Myocyte (in vitro differentiated cells): Measurements from ENCODE around the gene CHN2. TPM values are rescaled to one million over a fixed set of nuclear protein-coding genes. Genes with fewer than 3 reads are reported as not detected.

ENCODE experiments used
- DNase-seq: peaks from one replicate; pipeline ENCODE4 v3.0.0-alpha.2; 2012; ENCODE audit warnings: low read depth
- total RNA-seq: library from RNA; depleted of rRNA; stranded (reverse); fragments of >200 nt; gene quantifications from 2 replicates; pipeline ENCODE4 v1.2.3, GENCODE V29; 2014

The CHN2 gene
- total RNA-seq, 1 donor from 2014 or later: 3.2 TPM

DNA sequence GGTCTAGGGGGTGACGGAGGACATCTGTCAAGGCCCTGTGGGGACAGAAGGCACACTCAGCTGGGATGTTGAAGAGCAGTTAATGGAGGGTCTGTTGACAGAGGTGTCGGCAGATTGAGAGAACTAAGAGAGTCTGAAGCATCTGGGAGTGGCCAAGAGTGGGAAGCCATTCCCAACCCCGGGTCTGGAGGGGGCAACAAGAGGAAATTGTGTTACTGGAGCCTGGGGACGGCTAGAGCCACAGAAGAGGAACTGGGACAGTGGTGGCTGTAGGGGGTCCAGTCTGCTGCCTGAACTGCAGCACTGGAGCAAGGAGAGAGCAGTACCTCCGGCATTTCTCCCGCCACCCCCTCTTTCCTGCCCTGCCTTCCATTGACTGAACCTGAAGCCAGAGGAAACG lies 136.6 kb downstream of the CHN2 start:
- DNase-seq: no peak

DNA sequence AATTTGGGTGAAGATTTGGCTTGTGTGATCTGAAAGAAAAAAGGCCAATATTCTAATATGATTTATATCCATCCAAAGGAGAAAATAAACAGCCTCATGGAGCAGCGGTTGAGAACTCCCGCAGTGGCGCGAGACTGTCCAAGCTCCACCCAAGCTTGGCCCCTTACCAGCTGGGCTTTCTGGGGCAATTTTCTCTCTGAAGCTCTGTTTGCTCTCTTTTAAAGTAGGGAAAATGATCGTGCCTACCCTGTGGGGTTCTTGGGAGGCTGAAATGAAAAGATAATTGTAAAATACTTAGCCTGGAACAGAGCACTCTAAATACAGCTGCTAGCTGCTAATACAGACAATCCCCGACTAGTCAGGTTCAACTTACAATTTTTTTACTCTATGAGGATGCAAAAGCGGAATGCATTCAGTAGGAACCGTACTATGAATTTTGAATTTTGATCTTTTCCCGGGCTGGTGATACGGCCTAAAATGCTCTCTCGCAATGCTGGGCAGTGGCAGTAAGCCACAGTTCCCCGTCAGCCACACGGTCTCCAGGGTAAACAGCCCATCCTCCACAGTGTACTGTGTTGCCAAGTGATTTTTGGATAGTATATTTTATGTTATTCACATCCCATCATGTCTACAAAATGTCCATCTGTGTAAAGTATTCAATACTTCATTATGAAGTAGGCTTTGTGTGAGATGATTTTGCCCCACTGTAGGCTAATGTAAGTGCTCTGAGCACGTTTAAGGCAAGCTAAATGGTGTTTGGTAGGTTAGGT lies 137.7 kb downstream of the CHN2 start:
- DNase-seq: no peak

DNA sequence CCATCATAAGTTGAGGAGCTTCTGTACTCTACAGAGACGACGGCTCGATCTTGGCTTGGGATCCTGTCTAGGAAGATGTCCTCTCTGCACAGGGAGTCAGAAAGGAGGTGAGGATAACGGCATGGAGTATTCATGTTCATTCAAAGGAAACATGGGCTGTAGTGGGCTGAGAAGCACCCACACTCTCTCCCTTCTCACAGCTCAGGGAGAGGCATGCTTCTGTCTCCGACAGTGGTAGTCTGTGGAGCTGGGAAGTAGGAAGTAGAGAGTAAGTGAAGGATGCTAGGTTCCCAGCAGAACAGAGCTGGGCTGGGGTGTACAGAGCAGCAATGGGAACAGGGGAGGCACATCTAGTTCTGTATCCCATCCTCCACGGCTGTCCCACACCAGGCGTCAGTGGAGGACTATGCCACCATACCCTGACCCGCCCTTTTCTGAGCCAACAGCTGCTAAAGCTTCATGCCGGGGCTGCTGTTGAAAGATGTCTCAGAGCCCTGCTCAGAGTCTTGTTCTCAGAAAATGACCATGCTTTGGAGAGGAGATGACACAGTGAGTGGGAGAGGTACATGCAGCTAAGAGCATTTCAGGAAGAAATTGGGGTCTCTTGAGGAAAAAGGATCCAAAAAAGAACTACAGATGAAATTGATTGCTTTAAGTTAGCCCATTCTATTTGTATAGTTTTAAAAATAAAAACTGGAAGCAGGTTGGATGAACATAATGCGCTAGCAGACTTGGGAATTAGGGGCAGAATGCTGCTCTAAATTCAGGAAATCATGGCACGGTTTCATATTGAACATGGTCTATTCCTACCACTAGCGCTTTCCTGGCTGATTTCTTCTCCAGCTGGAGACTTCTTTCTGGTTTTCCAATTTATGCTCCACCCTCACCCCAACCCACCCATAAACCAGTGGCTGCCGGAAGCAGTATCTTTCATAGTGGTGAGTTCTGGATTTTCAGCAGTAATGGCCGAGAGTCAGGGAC lies 138.6 kb downstream of the CHN2 start:
- peak; percentile 86 for DNase-seq

DNA sequence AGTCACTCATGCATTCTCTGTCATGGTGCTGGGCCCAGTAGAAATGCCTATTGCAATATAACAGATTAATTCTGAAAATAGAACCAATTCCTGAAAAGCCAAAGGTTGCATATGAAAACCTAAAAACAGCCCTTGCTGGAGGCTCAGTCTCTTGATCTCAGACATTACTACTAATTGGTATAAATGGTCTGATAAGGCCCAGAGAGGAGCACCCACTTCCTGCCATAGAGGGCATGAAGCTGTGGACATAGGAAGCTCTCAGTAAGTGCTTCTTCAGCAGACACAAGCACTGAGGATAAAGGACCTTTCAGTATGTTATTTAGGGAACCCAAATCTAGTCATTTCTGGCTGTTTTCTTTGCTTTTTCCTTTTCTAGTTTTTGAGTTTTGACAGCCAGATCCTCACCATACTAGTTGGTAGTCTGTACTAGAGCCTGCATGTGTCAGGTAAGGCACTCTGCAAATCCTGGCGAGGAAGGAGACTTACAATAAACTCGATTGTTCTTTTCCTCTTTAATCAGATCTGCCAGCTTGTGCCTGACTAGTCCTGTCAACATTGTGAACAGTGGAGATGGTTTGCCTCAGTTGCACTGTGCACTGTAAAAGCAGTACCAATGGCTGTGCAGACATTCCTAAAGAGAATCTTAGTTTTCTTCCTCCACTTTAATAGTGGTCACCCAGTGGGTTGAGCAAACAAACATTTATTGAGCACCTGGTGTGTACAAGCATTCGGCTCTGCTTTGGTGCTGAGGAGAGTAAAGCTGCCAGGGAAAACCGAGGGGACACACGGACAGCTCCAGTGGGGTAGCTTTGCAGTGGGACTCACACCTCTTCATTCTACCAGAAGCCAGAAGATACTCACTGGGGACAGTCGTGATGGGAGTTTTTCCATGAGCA lies 140.9 kb downstream of the CHN2 start:
- DNase-seq: no peak

DNA sequence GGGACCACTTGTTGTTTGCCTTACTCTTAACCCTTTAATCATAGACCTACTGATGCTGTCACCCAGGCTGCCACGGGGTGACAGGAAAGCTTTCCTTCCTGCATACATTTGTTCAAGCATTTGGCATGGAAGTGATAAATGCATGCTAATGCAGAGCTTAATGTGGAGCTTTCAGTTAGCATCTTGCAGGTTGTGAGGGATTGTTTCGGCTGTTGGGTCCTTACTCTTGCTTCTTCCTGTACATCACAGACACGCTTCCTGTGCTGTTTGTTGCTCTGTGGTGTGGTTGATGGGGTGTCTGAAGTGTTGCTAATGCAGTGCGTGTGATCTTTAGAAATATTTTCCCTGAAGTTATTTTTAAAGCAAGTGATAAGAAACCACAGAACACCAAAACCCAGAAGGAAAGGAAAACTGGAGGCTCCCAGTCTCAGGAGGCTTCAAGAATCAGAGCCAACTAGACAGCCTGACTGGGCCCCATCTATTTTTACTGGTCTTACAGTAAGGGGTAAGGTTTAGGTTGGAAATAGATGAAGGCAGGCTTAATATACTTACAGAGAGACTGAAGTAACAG lies 143.1 kb downstream of the CHN2 start:
- no peak for DNase-seq

DNA sequence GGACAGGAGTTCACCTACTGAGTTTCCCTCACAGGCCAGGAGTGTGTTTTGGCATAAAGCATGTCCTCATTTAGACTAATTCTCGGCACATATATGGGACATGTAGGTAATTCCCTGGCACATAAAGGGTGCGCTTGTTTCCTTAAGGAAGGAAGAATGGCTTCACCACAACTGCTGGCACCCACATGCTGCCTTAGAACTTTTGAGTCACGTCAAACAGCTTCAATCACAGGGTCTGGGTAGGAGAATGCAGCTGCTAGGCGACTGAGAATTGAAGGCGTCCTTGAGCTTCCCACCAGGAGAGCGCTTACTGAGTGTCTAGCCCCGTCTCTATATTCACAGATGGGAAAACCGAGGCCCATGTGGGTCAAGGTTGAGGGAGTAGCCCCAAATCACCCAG lies 146.1 kb downstream of the CHN2 start:
- no peak for DNase-seq

DNA sequence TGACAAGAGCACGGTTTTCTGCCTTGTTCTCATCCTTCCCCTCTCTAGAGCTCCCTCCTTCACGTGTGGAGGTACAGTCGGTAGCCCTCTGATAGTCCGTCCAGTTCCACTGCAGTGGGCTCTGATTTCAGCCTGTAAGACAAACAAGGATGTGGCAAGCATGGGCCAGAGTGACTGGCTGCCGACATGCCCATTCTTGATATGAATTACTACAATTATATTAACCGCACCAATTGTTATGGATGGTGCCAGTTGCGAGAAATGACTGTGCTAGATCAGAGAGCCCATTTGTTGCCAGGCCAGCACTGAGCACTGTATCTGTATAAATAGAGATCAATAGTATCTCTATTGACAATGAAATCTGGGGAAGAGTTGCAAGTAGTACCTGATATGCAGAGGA lies 146.6 kb downstream of the CHN2 start:
- DNase-seq: no peak

DNA sequence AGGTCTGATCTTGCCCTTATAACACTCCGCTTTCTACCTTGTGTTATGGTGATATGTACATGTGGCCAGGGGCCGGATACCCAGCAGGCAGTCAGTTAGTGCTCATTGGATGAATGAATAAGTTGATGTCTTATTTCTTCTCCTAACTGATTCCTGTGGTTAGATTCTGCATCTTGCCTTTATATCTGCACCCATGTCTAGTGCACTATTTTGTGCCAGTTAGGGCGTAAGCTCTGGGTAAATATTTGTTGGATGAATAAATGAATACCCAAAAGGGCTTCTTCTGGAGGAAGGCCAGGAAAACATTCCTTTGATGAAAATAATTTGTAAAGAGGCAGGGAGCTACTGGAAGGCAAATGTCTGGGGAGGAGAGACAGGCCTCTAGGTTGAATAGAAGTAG lies 148.2 kb downstream of the CHN2 start:
- DNase-seq: peak; percentile 73

DNA sequence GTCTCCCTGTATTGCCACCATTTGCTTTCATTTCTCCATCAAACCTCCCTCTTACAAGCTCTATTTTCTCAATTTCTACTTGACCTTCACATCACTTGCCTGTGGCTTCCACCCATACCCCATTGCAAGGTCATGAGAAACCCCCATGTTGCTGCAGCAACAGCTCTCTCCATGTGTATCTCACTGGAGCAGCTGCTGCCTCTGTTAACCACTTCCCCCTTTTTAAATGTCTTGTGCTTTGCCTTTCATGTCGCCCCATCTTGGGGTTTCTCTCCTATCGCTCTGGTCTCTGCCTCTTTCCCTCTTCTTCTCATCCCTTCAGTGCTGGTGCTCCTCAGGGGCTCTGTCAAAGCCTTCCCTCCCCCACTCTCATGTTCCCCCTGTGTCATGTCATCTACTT lies 148.8 kb downstream of the CHN2 start:
- DNase-seq: no peak

DNA sequence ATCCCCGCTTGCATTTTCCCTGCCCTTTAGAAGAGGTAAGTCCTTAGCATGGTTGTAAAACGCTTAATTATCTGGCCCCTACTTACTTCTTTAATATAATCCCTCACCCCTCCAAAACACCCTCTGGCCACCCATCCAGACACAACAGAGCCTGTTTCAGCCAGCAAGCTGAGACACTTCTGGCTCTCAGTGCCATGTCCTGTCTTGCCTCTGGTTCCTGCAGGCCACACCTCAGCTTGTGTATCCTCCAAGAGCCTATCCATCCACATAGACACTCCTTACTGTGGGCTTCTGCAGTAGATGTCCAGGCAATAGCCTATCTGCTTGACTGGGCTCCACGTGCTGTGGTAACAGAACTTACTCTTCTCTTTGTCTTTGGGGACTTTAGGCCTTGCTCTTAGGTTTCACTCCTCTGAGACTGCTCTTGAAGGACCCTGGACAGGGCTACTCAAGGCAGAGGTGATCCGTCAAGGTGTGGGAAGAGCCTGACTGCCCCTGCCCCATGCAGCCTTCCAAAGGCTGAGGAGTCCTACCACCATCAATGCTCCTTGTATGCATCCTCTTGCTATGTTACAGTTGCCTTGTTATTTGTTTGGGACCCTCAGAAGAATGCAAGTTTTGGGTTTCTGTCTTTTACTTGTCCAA lies 149.9 kb downstream of the CHN2 start:
- no peak for DNase-seq

DNA sequence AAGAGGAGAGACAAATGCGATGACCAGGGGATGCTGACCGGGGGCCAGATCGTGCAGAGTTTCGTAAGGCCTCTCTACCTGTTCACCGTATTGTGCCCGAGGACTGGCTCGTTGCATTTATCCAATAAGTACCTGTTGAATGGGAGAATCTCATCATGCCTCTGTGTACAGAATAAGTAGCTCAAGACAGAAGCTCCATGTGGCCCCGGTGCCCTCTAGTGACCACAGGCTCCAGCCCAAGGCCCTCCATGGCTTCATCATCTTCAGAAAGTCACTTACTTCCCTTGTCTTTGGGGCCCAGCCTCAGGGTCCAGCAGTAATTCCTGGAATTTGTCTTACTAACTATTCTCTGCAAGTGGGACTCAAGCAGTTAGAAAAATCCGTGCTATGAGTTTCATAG lies 151.0 kb downstream of the CHN2 start:
- DNase-seq: peak; percentile 67

DNA sequence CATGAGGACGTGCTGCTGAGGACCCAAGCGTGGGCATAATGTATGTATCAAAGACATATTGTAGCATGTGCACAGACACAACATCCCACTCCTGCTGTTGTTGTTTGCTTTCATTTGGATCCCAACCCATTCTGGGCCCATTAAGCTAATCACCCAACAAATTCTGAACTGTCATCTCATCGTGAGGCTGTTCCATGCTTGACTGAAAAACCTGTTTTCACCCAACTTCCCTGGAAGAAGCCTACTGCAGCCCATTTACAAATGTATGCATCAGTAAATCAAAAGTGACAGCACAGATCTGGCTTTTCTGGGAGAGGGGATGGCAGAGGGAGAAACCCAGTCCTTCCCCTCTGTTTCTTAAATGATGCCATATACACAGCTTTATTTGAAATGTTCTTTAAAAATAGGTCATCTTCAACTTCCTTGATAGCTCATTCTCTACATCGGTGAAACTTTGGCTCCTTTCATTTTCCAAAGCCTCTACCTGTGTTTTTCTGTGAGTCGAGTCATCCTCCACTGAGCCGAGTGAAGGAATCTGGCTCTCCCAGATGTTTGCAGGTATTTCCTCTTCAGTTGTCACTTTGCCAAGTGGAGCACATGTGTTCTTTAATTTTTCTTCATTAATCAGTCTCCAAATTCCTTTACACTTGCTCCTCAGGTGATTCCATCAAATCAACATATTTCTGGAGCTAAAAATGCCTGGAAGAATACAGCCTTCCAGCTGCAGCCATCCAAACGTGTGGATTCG lies 151.8 kb downstream of the CHN2 start:
- DNase-seq: no peak

DNA sequence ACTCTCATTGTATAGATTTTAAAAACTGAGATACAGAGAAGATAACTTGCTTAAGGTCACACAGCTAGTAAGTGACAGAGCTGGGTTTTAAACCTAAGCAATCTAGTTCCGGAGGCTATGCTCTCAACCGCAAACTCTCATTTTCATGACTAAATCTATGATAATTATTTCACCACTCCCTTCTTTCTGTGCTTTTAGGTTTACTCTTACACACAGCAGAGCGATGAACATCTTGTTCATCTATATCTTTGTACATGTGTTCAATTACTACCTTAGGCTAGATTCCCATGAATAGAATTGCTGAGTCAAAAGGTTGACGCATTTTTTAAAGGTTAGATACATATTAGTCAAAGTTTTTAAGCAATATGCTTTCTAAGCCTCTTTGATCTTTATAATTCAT lies 154.8 kb downstream of the CHN2 start:
- DNase-seq: no peak

DNA sequence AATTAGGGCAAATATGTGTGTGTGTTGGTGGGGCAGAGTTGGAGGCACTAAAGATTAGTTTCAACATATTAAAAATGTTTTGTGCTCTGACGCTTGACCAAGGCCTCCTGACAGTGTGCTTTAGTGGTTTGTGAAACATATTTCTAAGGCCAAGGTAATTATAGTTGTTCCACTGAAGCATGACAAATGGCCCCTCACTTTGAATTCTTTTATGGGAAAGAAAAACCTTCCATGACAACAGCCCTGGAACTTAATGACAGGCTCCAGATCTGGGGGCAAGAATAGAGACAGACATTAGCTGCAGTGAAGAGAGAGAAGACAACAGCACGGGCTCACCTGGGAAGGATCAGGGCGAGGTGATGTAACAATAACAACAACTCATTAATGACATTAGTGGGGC lies 155.8 kb downstream of the CHN2 start:
- DNase-seq: no peak

DNA sequence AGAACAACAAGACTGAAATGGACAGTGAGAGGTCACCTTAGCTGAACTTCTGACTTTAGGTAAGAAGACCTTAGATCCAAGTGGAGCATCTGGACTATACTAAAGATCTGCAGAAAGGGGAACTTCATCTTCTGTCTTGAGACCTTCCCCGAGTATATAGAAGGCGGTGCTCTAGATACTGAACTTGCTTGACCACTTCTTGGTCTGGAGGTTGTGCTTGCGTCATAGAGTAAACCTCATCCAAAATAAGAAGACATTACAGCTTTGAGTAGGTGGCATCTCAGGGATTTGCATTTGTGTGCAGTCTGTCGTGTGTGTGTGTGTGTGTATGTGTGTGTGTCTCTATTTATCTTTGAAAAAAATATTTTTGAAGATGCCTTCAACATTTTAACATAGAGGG lies 157.5 kb downstream of the CHN2 start:
- no peak for DNase-seq

DNA sequence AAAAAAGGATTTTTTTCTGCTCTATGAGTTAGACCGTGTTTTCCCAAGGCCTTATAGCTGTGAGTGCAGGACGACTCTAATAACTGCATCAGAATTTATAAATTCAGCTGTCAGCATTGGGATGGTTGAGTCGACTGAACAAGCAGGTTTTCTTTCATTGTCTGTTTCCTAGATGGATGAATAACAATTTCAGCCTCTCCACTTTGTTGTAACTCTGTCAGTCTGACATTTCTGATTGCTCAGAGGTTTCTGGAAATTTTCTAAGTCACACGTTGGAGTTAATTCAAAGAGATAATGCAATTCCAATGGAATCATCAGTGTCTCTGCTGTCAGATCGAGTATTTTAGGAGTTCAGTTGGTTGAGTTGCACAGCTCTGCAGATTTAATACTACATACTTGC lies 159.2 kb downstream of the CHN2 start:
- no peak for DNase-seq

DNA sequence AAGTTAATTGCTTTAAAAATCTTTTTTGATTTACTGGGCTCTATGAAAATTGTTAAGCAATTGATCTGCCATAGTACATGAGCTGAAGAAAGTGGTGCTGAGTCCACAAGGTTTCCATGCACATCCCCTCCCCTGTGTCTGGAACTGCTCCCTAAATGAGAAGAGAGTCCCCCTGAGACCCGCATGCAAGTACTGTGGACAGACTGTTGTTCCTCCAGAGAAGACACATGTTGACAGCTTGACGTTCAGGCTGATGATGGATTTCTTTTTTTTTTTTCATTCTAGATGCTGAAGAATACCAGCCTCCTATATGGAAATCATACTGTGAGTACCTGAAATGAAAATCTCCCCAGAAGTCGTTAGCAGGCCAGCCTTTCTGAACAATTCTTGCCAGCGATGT lies 159.8 kb downstream of the CHN2 start:
- no peak for DNase-seq

DNA sequence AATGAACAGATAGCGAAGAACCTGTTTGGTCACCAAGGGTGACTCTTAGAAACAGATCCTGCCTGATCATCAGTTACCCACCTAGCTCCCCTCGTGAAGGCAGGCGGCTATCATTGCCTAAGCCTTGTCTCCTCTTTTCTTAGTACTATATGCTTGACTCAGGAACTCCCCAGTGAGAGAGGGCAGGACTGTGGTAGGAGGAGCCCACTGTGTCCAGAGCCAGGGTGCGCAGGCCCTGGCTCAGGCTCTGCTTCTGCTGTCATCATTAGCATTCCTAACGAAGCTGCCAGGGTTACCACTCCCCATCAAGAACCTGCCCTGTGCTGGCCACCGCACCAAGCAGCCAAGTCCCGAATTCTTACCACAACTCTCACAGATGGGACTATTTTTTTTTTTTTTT lies 160.8 kb downstream of the CHN2 start:
- DNase-seq: no peak

DNA sequence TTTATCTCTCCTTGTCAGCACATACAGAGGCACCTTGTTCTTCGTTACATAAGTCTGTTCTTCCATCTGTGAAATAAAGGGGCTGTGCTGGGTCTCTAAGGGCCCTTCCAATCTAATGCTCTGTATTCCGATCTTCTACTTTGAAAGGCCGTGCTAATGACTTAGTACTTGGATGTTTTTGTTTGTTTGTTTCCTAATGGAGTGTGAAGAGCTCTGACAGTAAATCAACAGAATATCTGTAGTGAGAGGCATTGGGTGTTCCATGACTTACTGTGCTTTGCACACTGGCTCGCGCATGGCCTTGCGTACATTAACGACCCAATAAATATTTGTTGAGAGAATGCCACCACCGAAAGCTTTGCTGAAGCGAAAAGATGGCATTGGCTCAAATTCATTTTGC lies 162.1 kb downstream of the CHN2 start:
- no peak for DNase-seq
